22Rv1 (cell line): ENCODE results near the gene APPL2.

ENCODE experiments used
- CTCF ChIP-seq: fragments of 450-650 bp; IDR thresholded peaks from 2 replicates; pipeline ENCODE4 v1.5.1; 2017; ENCODE audit warnings: mild to moderate bottlenecking
- ZFX ChIP-seq: fragments of 450-650 bp; IDR thresholded peaks from 2 replicates; pipeline ENCODE4 v1.6.1; 2017; ENCODE audit warnings: antibody characterized with exemption, borderline replicate concordance

DNA sequence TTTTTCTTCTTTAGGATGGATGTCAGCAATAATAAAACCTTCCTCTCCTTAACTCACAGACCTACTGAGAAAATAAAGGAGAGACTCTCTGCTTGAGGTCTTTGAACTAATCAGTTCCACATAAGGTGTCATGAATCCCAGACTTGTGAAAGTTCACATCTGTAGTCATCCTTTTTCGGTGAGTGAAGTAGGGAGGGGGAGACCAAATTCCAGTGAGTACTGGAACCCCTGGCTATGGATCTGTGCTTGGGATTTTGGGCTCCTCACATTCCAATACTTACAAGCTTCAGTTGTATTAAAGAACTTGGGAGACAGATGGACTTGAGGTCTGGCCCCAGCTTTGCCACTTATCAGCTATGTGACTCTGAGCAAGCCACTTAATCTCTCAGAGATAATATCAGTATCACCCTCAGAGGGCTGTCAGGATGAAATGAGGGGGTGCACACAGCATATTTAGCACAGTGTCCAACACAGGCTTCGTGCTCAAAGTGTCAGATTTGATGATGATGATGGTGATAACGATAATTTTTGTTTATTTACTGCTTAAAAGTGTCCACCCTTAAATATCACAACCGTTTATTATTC is 34.8 kb upstream of the APPL2 start:
- TF ChIP-seq CTCF: no peak
- TF ChIP-seq ZFX: no peak
